IPS-15b (cell line): ENCODE data around the gene SLC26A9.

Source experiments
- H3K27me3 ChIP-seq: one replicate; pipeline ENCODE4 v1.6.1; 2013; ENCODE audit warnings: low read length; ENCODE audit not compliant: control insufficient read depth, insufficient read depth
- H3K36me3 ChIP-seq: one replicate; pipeline ENCODE4 v1.6.1; 2013; ENCODE audit warnings: low read length; ENCODE audit not compliant: control insufficient read depth, insufficient read depth
- H3K4me1 ChIP-seq: one replicate; pipeline ENCODE4 v1.6.1; 2013; ENCODE audit warnings: mild to moderate bottlenecking, low read length; ENCODE audit not compliant: control insufficient read depth, insufficient read depth
- H3K4me3 ChIP-seq: one replicate; pipeline ENCODE4 v1.5.1; 2013; ENCODE audit warnings: low read depth, low read length
- H3K9ac ChIP-seq: one replicate; pipeline ENCODE4 v1.6.1; 2013; ENCODE audit warnings: low read depth, mild to moderate bottlenecking, low read length
- H3K9me3 ChIP-seq: one replicate; pipeline ENCODE4 v1.6.1; 2013; ENCODE audit warnings: mild to moderate bottlenecking, low read length; ENCODE audit not compliant: control insufficient read depth, insufficient read depth

The SLC26A9 gene

GRCh38 chr1:205980237-205980870 lies 37.1 kb upstream of the SLC26A9 start:
- Histone ChIP-seq H3K9ac (no peak overlapping the region), H3K4me3 (no peak overlapping the region), H3K27me3 (no peaks in the 10 kb centered on the region), H3K36me3 (no peaks in the 10 kb centered on the region), H3K4me1 (peaks cover 2% of the 10 kb centered on the region), H3K9me3 (no peaks in the 10 kb centered on the region)

DNA sequence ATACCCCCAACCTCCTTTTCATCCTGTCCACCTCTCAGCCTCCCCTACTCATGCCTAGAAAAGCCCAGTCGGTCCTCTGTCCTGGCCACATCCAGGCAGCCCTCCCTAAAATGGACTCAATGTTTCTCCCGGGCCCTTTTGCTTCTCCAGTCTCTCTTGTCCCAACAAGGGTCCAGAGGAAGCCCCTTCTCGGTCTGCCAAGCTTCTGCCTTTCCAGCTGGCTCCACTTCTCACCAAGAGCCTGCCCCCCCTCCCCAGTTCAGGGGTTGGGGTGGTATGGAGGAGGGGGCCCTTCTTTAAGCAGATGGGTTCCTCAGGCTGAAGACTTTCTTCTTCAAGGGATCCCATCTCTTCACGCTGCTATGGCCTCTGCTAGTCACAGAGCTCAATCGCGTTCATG lies 36.0 kb upstream of the SLC26A9 start:
- no peak overlapping the region for H3K9ac ChIP-seq
- no peak overlapping the region for H3K4me3 ChIP-seq
- no peaks in the 10 kb centered on the region for H3K36me3 ChIP-seq
- H3K9me3 ChIP-seq, result no peaks in the 10 kb centered on the region
- no peaks in the 10 kb centered on the region for H3K27me3 ChIP-seq
- H3K4me1 ChIP-seq, result peaks cover 2% of the 10 kb centered on the region

- H3K27me3 ChIP-seq, result no peaks in the 10 kb centered on the region
- no peaks in the 10 kb centered on the region for H3K36me3 ChIP-seq
- no peak overlapping the region for H3K9ac ChIP-seq
- H3K4me3 ChIP-seq, result no peak overlapping the region
- H3K4me1 ChIP-seq, result peaks cover 2% of the 10 kb centered on the region
- no peaks in the 10 kb centered on the region for H3K9me3 ChIP-seq
These were observed 35.4 kb upstream of the SLC26A9 start for GRCh38 chr1:205978676-205979075.

GRCh38 chr1:205977402-205978014 lies 34.3 kb upstream of the SLC26A9 start:
- Histone ChIP-seq H3K27me3 (no peaks in the 10 kb centered on the region), H3K9me3 (no peaks in the 10 kb centered on the region), H3K4me3 (no peak overlapping the region), H3K36me3 (no peaks in the 10 kb centered on the region), H3K4me1 (peaks cover 2% of the 10 kb centered on the region), H3K9ac (no peak overlapping the region)

- H3K9me3 ChIP-seq, result no peaks in the 10 kb centered on the region
These were observed 33.6 kb upstream of the SLC26A9 start for GRCh38 chr1:205976708-205977401.

DNA sequence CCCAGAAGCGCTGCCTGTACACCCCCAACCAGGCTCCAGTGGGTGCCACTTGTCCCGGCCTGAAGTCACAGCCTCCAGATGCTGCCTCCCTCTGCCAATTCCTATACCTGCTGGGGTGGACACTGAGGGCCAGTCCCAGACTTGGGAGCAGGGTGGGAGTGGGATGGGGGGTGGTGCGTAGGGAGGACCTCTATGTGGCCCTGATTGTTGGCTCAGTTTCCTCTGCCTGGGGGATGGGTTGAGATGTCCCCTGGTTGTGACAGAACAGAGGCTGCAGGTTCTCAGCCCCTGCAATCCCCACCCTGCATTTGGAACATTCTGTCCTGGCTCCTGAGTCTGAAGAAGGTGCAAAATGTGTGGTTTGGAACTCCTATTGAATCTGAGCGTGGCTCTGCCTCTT lies 32.8 kb upstream of the SLC26A9 start:
- Histone ChIP-seq H3K9ac (no peak overlapping the region), H3K4me3 (no peak overlapping the region), H3K4me1 (peaks cover 2% of the 10 kb centered on the region), H3K9me3 (no peaks in the 10 kb centered on the region), H3K36me3 (no peaks in the 10 kb centered on the region), H3K27me3 (no peaks in the 10 kb centered on the region)

More at GRCh38 chr1:205976708-205977401, 33.6 kb upstream of the SLC26A9 start:
- Histone ChIP-seq H3K36me3 (no peaks in the 10 kb centered on the region), H3K9ac (no peak overlapping the region), H3K4me1 (peaks cover 2% of the 10 kb centered on the region), H3K27me3 (no peaks in the 10 kb centered on the region), H3K4me3 (no peak overlapping the region)

DNA sequence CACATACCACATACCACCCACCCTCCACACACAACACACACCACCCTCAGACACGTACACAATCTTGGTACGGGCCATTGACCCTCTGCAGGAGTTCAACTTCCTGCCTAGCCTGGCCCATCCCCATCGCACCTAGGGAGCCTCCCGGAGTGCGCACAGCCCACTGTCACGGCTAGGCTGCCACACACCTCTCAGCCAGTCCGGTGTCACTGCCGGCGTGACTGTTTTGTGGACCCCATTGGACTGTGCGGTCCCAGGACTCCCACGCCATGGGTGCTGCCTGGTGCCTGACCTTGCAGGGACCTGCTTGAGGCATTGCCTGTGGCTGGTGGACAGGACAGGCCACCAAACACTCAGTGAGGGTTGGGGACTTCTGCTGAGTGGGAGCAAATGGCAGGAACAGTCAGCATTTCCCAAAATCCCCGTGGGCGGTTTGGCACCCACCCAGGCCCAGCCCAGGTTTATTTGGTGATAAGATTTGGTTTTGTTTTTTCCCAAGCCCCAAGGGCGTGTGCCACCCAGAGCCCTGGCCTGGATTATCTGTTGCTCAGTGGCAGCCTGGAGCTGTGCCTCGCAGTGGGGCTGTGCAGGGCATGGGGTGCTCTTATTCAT lies 32.2 kb upstream of the SLC26A9 start:
- H3K27me3 ChIP-seq, result no peaks in the 10 kb centered on the region
- H3K4me3 ChIP-seq, result no peak overlapping the region
- H3K4me1 ChIP-seq, result peaks cover 2% of the 10 kb centered on the region
- H3K36me3 ChIP-seq, result no peaks in the 10 kb centered on the region
- no peaks in the 10 kb centered on the region for H3K9me3 ChIP-seq
- H3K9ac ChIP-seq, result no peak overlapping the region

DNA sequence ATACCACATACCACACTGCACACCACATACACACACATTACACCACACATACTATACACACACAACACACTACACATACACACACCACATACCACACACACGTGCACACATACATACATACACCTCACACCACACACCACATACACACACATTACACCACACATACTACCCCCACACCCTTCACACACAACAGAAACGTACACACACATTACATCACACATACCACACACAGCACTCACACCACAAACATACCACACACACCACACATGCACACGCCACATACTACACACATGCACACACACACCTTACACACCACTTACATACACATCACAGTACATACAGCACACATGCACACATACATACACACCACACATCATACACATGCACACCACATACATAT lies 31.5 kb upstream of the SLC26A9 start:
- Histone ChIP-seq H3K36me3 (no peaks in the 10 kb centered on the region), H3K4me1 (peaks cover 2% of the 10 kb centered on the region), H3K4me3 (no peak overlapping the region), H3K27me3 (no peaks in the 10 kb centered on the region), H3K9ac (no peak overlapping the region), H3K9me3 (no peaks in the 10 kb centered on the region)

DNA sequence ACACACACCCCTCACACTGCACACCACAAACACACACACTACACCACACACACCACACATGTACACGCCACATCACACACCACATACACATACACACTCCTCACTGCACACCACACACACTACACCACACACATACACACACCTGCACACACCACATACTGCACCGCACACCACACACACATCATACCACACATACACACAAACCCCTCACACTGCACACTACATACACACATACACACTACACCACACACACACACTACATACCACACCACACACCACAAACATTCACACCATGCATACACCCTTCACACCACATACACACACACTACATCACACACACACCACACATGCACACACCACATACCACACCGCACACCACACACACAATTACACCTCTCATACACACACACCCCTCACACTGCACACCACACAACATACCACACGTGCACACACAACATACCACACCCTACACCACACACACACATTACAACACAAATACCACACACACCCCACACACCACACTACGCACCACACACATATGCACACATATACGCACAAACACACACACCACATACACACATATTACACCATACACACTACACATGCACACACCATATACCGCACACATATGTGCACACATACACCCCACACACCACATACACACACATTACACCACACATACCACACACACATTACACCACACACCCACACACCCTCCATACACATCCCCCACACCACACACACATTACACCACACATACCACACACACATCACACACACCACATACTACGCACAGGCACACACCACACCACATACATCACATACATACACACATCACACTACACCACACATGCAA lies 30.3 kb upstream of the SLC26A9 start:
- H3K9ac ChIP-seq, result no peak overlapping the region
- no peaks in the 10 kb centered on the region for H3K27me3 ChIP-seq
- no peak overlapping the region for H3K4me3 ChIP-seq
- no peaks in the 10 kb centered on the region for H3K9me3 ChIP-seq
- peaks cover 2% of the 10 kb centered on the region for H3K4me1 ChIP-seq
- H3K36me3 ChIP-seq, result no peaks in the 10 kb centered on the region

DNA sequence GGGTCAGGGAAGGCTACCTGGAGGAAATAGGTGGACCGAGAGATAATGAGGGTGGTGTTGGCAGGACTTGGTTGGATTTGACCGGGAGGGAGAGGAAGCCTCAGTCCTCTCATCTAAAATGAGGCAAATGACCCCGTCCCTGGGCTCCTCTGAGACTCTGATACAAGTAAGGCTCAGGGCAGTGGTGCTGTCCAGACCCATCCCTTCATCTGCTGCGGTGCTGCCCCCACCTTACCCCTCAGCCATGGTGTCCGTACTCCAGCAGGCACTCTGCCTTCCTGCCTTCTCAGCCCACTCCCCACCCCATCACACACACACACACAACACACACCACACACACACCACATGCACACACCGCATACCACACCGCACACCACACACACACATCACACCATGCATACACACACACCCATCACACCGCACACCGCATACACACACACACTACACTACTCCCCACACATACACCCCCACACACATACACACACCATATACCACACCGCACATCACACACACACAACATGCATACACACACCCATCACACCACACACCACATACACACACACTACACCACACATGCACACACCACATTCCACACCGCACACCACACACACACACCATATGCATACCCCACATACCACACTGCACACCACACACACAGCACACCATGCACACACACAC lies 29.4 kb upstream of the SLC26A9 start:
- no peaks in the 10 kb centered on the region for H3K36me3 ChIP-seq
- no peak overlapping the region for H3K4me3 ChIP-seq

GRCh38 chr1:205972081-205972480 lies 28.8 kb upstream of the SLC26A9 start:
- peaks cover 2% of the 10 kb centered on the region for H3K4me1 ChIP-seq
- H3K9me3 ChIP-seq, result no peaks in the 10 kb centered on the region
- H3K27me3 ChIP-seq, result no peaks in the 10 kb centered on the region
- no peaks in the 10 kb centered on the region for H3K36me3 ChIP-seq
- no peak overlapping the region for H3K9ac ChIP-seq
- H3K4me3 ChIP-seq, result no peak overlapping the region

More for the DNA sequence above, 29.4 kb upstream of the SLC26A9 start:
- Histone ChIP-seq H3K27me3 (no peaks in the 10 kb centered on the region), H3K9ac (no peak overlapping the region), H3K4me1 (peaks cover 2% of the 10 kb centered on the region), H3K9me3 (no peaks in the 10 kb centered on the region)
